SHP77 treated with DMSO at 0.1 percent for 48 hours (cell line): ENCODE measurements around the gene TCF19.

Experiments
- DNase-seq: peaks from one replicate; lab custom pipeline; 2025; lab: John Stamatoyannopoulos, UW

The TCF19 gene

DNA sequence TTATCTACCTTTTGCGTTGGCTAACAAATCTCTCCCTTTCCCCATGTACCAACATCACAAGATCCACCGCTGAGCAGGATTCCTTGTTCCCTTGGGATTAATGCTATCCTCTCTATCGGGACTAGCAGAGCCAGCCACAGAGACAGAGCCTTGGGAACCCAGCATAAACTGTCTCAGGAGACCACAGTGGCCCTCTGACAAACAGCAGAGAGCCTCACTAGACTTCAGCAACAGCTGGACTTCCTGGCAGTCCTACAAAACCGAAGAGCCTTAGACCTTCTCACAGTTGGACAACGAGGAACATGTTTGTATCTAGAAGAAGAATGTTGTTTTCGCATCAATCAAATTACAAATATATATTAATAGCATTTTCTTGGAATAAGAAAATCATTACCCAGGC is 51.7 kb downstream of the TCF19 start:
- no peak for DNase-seq

DNA sequence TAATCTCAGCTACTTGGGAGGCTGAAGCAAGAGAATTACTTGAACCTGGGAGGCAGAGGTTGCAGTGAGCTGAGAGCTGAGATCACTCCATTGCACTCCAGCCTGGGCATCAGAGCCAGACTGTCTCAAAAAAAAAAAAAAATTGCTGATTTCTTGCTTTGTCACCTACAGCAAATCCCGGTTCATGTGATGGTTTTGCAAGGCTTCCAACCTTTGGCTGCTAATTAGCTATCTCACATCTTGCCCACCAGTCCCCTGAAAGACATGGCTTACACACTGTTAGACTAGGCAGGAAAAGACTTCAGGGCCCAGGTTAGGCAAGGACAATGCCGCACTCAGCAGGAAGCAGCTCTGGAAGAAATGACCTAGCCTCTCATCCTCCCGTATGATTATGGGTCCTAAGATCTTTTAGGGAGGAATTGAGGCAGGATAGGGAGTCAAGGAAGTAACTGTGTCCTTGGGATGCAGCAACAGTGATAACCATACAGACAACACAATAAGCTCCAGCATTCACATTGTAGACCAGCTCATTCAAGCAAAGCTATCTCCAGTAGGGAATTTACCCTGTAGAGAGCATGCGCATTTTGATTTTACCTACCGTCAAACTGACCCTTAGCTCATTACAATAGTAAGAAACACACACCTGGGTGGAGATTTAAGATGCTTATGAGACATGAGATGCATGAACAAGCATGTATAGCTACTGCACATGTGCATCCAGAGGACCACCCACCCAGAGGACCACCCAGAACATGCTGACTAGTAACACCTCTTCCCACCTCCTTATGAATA is 52.5 kb downstream of the TCF19 start:
- DNase-seq, result no peak
